ENCODE data around the gene RTN4RL2.

GRCh38 chr11:57508341-57509170, 48.2 kb downstream of the RTN4RL2 start:
- TF ChIP-seq, protein P1, sequence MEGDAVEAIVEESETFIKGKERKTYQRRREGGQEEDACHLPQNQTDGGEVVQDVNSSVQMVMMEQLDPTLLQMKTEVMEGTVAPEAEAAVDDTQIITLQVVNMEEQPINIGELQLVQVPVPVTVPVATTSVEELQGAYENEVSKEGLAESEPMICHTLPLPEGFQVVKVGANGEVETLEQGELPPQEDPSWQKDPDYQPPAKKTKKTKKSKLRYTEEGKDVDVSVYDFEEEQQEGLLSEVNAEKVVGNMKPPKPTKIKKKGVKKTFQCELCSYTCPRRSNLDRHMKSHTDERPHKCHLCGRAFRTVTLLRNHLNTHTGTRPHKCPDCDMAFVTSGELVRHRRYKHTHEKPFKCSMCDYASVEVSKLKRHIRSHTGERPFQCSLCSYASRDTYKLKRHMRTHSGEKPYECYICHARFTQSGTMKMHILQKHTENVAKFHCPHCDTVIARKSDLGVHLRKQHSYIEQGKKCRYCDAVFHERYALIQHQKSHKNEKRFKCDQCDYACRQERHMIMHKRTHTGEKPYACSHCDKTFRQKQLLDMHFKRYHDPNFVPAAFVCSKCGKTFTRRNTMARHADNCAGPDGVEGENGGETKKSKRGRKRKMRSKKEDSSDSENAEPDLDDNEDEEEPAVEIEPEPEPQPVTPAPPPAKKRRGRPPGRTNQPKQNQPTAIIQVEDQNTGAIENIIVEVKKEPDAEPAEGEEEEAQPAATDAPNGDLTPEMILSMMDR (IDR thresholded peaks at IDR 0.05) = no peak
- TF ChIP-seq POLR2A (IDR thresholded peaks at IDR 0.05) (no peak), POLR2AphosphoS5 (IDR thresholded peaks at IDR 0.05) (no peak)

Data from upper lobe of left lung (tissue), 4 donors.